ENCODE data around the gene RRAGD.

- TF ChIP-seq, protein P1, sequence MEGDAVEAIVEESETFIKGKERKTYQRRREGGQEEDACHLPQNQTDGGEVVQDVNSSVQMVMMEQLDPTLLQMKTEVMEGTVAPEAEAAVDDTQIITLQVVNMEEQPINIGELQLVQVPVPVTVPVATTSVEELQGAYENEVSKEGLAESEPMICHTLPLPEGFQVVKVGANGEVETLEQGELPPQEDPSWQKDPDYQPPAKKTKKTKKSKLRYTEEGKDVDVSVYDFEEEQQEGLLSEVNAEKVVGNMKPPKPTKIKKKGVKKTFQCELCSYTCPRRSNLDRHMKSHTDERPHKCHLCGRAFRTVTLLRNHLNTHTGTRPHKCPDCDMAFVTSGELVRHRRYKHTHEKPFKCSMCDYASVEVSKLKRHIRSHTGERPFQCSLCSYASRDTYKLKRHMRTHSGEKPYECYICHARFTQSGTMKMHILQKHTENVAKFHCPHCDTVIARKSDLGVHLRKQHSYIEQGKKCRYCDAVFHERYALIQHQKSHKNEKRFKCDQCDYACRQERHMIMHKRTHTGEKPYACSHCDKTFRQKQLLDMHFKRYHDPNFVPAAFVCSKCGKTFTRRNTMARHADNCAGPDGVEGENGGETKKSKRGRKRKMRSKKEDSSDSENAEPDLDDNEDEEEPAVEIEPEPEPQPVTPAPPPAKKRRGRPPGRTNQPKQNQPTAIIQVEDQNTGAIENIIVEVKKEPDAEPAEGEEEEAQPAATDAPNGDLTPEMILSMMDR (IDR thresholded peaks at IDR 0.05; ENCODE audit: poor library complexity), result no peak
- TF ChIP-seq EZH2 (IDR thresholded peaks at IDR 0.05; ENCODE audit: borderline replicate concordance) (no peak), EZH2phosphoT487 (IDR thresholded peaks at IDR 0.05; ENCODE audit: low read depth, severe bottlenecking, unreplicated experiment) (no peak)
Measured at GRCh38 chr6:89330910-89331309, 81.2 kb downstream of the RRAGD start.

All from hepatocyte (in vitro differentiated cells).